H1 (cell line): ENCODE results near the gene CRYBB1. TPM values are rescaled to one million over a fixed set of nuclear protein-coding genes. Genes with fewer than 3 reads are reported as not detected.

Experiments
- CTCF ChIA-PET: fragments of 300-600 bp; sonication (Branson Sonifier 250); formaldehyde crosslinking; loops from one replicate; lab custom pipeline; 2021; ENCODE audit not compliant: partially characterized antibody; lab: Charles Lee
- POLR2A ChIA-PET: fragments of 300-600 bp; sonication (Branson Sonifier 250); formaldehyde crosslinking; loops from one replicate; lab custom pipeline; 2021; ENCODE audit warnings: inconsistent platforms; ENCODE audit not compliant: partially characterized antibody; lab: Charles Lee
- DNase-seq, 2 experiments: peaks; one replicate each; pipeline versions ENCODE4 v3.0.0 to v3.0.0-alpha.2; 2010 to 2022; ENCODE audit warnings: low spot score in 2 of 2, low read depth in 1 of 2, mixed read lengths in 1 of 2
- FAIRE-seq: peaks from 2 replicates; lab custom pipeline; 2011; peaks lifted over from hg19 to GRCh38; lab: Jason Lieb, UNC
- H2AFZ ChIP-seq: 2 replicates; pipeline ENCODE4 v1.8.1; 2012; ENCODE audit warnings: low read length, inconsistent platforms
- H2AK5ac ChIP-seq: 2 replicates; pipeline ENCODE4 v1.6.1; 2013; ENCODE audit warnings: low read depth, low read length
- H2BK120ac ChIP-seq: replicated peaks from 2 replicates; pipeline ENCODE3; 2013; ENCODE audit warnings: low read depth, low read length, inconsistent platforms
- H2BK12ac ChIP-seq: 2 replicates; pipeline ENCODE4 v1.6.1; 2013; ENCODE audit warnings: low read depth, low read length
- H2BK15ac ChIP-seq: 2 replicates; pipeline ENCODE4 v1.6.1; 2013; ENCODE audit warnings: low read length
- H2BK20ac ChIP-seq: 2 replicates; pipeline ENCODE4 v1.6.1; 2013; ENCODE audit warnings: low read length
- H2BK5ac ChIP-seq: 2 replicates; pipeline ENCODE4 v1.6.1; 2013; ENCODE audit warnings: low read depth, low read length
- H3K14ac ChIP-seq: 2 replicates; pipeline ENCODE4 v1.6.1; 2013; ENCODE audit warnings: inconsistent platforms; ENCODE audit not compliant: insufficient read length
- H3K18ac ChIP-seq: 2 replicates; pipeline ENCODE4 v1.6.1; 2013; ENCODE audit warnings: low read length; ENCODE audit errors: extremely low read depth
- H3K23ac ChIP-seq: 2 replicates; pipeline ENCODE4 v1.6.1; 2013; ENCODE audit warnings: inconsistent platforms; ENCODE audit not compliant: insufficient read length
- H3K23me2 ChIP-seq: 2 replicates; pipeline ENCODE4 v1.6.1; 2013; ENCODE audit warnings: low read depth, low read length
- H3K27ac ChIP-seq: 2 replicates; pipeline ENCODE4 v1.6.1; 2011; ENCODE audit warnings: low read depth, low read length, inconsistent platforms
- H3K27me3 ChIP-seq, 4 experiments: replicated peaks in 1 of 4; 1 replicate in 1 of 4; 2 replicates in 3 of 4; pipeline versions ENCODE4 v1.6.1 to v1.8.1; 2011 to 2013; ENCODE audit warnings: low read length in 3 of 4, mild to moderate bottlenecking in 3 of 4, inconsistent platforms in 2 of 4, mixed read lengths in 2 of 4, moderate library complexity in 1 of 4; ENCODE audit not compliant: control insufficient read depth in 3 of 4, insufficient read depth in 3 of 4; ENCODE audit errors: extremely low read depth in 1 of 4
- H3K36me3 ChIP-seq, 4 experiments: 2 replicates each; pipeline versions ENCODE4 v1.6.1 to v1.8.1; 2011 to 2013; ENCODE audit warnings: mild to moderate bottlenecking in 4 of 4, low read length in 3 of 4, moderate library complexity in 2 of 4, control low read depth in 1 of 4, inconsistent platforms in 1 of 4; ENCODE audit not compliant: insufficient read depth in 4 of 4, control insufficient read depth in 2 of 4
- H3K4ac ChIP-seq: replicated peaks from 2 replicates; pipeline ENCODE3; 2013; ENCODE audit warnings: low read length, low read depth, mixed read lengths, inconsistent platforms; ENCODE audit not compliant: insufficient read length
- H3K4me1 ChIP-seq, 4 experiments: replicated peaks in 1 of 4; 1 replicate in 1 of 4; 2 replicates in 3 of 4; pipeline versions ENCODE4 v1.6.1 to v1.8.1; 2011 to 2013; ENCODE audit warnings: low read length in 3 of 4, inconsistent platforms in 2 of 4, mixed read lengths in 1 of 4; ENCODE audit not compliant: insufficient read depth in 4 of 4, control insufficient read depth in 3 of 4
- H3K4me2 ChIP-seq, 2 experiments: 2 replicates each; pipeline versions ENCODE4 v1.6.1 to v1.8.1; 2011 to 2013; ENCODE audit warnings: low read depth in 2 of 2, low read length in 2 of 2, control low read depth in 1 of 2, inconsistent platforms in 1 of 2, mild to moderate bottlenecking in 1 of 2; ENCODE audit not compliant: insufficient read depth in 1 of 2
- H3K4me3 ChIP-seq, 4 experiments: fragments of 200-600, 300-600 bp in 1 of 4; sonication (generic), shearing (Covaris generic), sonication (Bioruptor Twin) in 1 of 4; 2 replicates each; pipeline versions ENCODE4 v1.5.1 to v1.8.1; 2011 to 2016; ENCODE audit warnings: low read length in 4 of 4, low read depth in 3 of 4, control low read depth in 2 of 4, inconsistent platforms in 2 of 4, mild to moderate bottlenecking in 2 of 4, mixed read lengths in 1 of 4, moderate library complexity in 1 of 4; ENCODE audit not compliant: insufficient read depth in 2 of 4; ENCODE audit errors: extremely low read depth in 1 of 4
- H3K56ac ChIP-seq: replicated peaks from 2 replicates; pipeline ENCODE3; 2013; ENCODE audit warnings: low read depth, mild to moderate bottlenecking, mixed read lengths, low read length, inconsistent platforms; ENCODE audit not compliant: insufficient read length
- H3K79me1 ChIP-seq: 2 replicates; pipeline ENCODE4 v1.6.1; 2013; ENCODE audit warnings: low read depth, low read length, control low read depth
- H3K79me2 ChIP-seq, 2 experiments: 2 replicates each; pipeline versions ENCODE4 v1.6.1 to v1.8.1; 2012 to 2013; ENCODE audit warnings: low read length in 2 of 2, mild to moderate bottlenecking in 2 of 2, inconsistent platforms in 1 of 2; ENCODE audit not compliant: insufficient read depth in 2 of 2, control insufficient read depth in 1 of 2
- H3K9ac ChIP-seq, 4 experiments: replicated peaks in 1 of 4; 1 replicate in 1 of 4; 2 replicates in 3 of 4; pipeline versions ENCODE4 v1.6.1 to v1.8.1; 2011 to 2013; ENCODE audit warnings: low read depth in 3 of 4, low read length in 3 of 4, control low read depth in 2 of 4, mild to moderate bottlenecking in 2 of 4, moderate library complexity in 2 of 4, inconsistent platforms in 1 of 4; ENCODE audit errors: extremely low read depth in 1 of 4
- H3K9me3 ChIP-seq, 2 experiments: 2 replicates each; pipeline versions ENCODE4 v1.6.1 to v1.8.1; 2012 to 2013; ENCODE audit warnings: mild to moderate bottlenecking in 2 of 2, moderate library complexity in 2 of 2, control low read depth in 1 of 2, inconsistent platforms in 1 of 2, low read depth in 1 of 2, low read length in 1 of 2, mixed read lengths in 1 of 2; ENCODE audit not compliant: insufficient read depth in 2 of 2
- H4K20me1 ChIP-seq, 2 experiments: replicated peaks in 1 of 2; 2 replicates each; pipeline versions ENCODE3 to v1.8.1; 2011 to 2013; ENCODE audit warnings: inconsistent platforms in 2 of 2, low read length in 2 of 2, mild to moderate bottlenecking in 1 of 2; ENCODE audit not compliant: insufficient read depth in 2 of 2, control insufficient read depth in 1 of 2
- H4K5ac ChIP-seq: 2 replicates; pipeline ENCODE4 v1.6.1; 2013; ENCODE audit warnings: low read length, low read depth, mixed read lengths, inconsistent platforms; ENCODE audit not compliant: insufficient read length
- H4K8ac ChIP-seq: 2 replicates; pipeline ENCODE4 v1.8.0; 2013; ENCODE audit warnings: mild to moderate bottlenecking, moderate library complexity, low read length, inconsistent platforms; ENCODE audit not compliant: insufficient read depth; ENCODE audit errors: extremely low read depth
- H4K91ac ChIP-seq: replicated peaks from 2 replicates; pipeline ENCODE3; 2013; ENCODE audit warnings: low read length, mixed read lengths, inconsistent platforms; ENCODE audit not compliant: insufficient read length
- CBX5 ChIP-seq: fragments of 300-800, 300-1000 bp; sonication (generic); IDR thresholded peaks from 2 replicates; pipeline ENCODE4 v1.7.1; 2016; ENCODE audit warnings: antibody characterized with exemption, low read length, low read depth
- CHD1 ChIP-seq: IDR thresholded peaks from 2 replicates; pipeline ENCODE4 v1.6.1; 2012; ENCODE audit warnings: low read depth, low read length, improper control_type of control experiment
- GABPA ChIP-seq: IDR thresholded peaks from 2 replicates; pipeline ENCODE4 v1.6.1; 2011; ENCODE audit warnings: mild to moderate bottlenecking, low read length, moderate library complexity, borderline replicate concordance; ENCODE audit not compliant: insufficient read depth
- KDM1A ChIP-seq: fragments of 200-600, 300-600 bp; sonication (generic); IDR thresholded peaks from 2 replicates; pipeline ENCODE4 v1.7.1; 2016; ENCODE audit warnings: mild to moderate bottlenecking, low read length, borderline replicate concordance
- KDM4A ChIP-seq: IDR thresholded peaks from one replicate; pipeline ENCODE4 v1.7.1; 2012; ENCODE audit warnings: low read depth, mild to moderate bottlenecking, moderate library complexity, low read length, inconsistent platforms; ENCODE audit not compliant: severe bottlenecking
- MAFK ChIP-seq: IDR thresholded peaks from 2 replicates; pipeline ENCODE4 v1.6.1; 2012; ENCODE audit warnings: low read depth, mild to moderate bottlenecking, improper control_type of control experiment, low read length
- POLR2AphosphoS5 ChIP-seq: IDR thresholded peaks from 2 replicates; pipeline ENCODE4 v1.6.1; 2011; ENCODE audit warnings: low read depth, low read length
- POU5F1 ChIP-seq: IDR thresholded peaks from 2 replicates; pipeline ENCODE4 v1.6.1; 2011; ENCODE audit warnings: low read depth, mild to moderate bottlenecking, low read length, moderate library complexity
- RBBP5 ChIP-seq: IDR thresholded peaks from 2 replicates; pipeline ENCODE4 v1.7.1; 2012; ENCODE audit warnings: low read depth, mild to moderate bottlenecking, inconsistent platforms, low read length, moderate library complexity, borderline replicate concordance
- SIX5 ChIP-seq: IDR thresholded peaks from 2 replicates; pipeline ENCODE4 v1.6.1; 2011; ENCODE audit warnings: mild to moderate bottlenecking, low read depth, low read length
- SRF ChIP-seq: IDR thresholded peaks from 2 replicates; pipeline ENCODE4 v1.6.1; 2011; ENCODE audit warnings: mild to moderate bottlenecking, low read depth, low read length, moderate library complexity
- WGBS, 2 experiments: shearing (Covaris generic) in 1 of 2; methylation state at CpG; one replicate each; pipeline versions ENCODE4 v1.1.6 to v1.1.7; 2013 to 2015; ENCODE audit warnings: low lambda C conversion rate in 2 of 2, mixed read lengths in 2 of 2, inconsistent platforms in 1 of 2, low coverage in 1 of 2, missing lambda C conversion rate in 1 of 2; ENCODE audit not compliant: insufficient replicate concordance in 2 of 2, insufficient coverage in 1 of 2, insufficient read length in 1 of 2; ENCODE audit errors: extremely low coverage in 1 of 2, missing lambda C conversion rate in 1 of 2; 5-methylcytosine and 5-hydroxymethylcytosine counted together
- polyA plus RNA-seq, 7 experiments: library from polyadenylated mRNA; depleted of rRNA in 3 of 7; stranded (reverse) in 5 of 7; unstranded in 2 of 7; fragments of >200 nt in 5 of 7; fragments of 200-250 nt in 2 of 7; gene quantifications; 1 replicate in 5 of 7; 2 replicates in 1 of 7; 4 replicates in 1 of 7; pipeline versions ENCODE4 v1.2.1 to v1.2.3, GENCODE V29; 2011 to 2013; ENCODE audit warnings: missing spikeins in 2 of 7, mixed read lengths in 2 of 7
- total RNA-seq: library from RNA; stranded (reverse); fragmentation: NEBNext Ultra II Directional; extraction: Animal tissue kit (Norgen Biotek cat#: 25700); gene quantifications from 2 replicates; pipeline ENCODE4 v1.2.1, GENCODE V29; 2021

The CRYBB1 gene
- total and polyA plus RNA-seq, 2 of the 8 experiments (the other 6 are each of a cell fraction or from before 2014, with no cell fraction given) = 1.7 to 6.0 TPM

DNA sequence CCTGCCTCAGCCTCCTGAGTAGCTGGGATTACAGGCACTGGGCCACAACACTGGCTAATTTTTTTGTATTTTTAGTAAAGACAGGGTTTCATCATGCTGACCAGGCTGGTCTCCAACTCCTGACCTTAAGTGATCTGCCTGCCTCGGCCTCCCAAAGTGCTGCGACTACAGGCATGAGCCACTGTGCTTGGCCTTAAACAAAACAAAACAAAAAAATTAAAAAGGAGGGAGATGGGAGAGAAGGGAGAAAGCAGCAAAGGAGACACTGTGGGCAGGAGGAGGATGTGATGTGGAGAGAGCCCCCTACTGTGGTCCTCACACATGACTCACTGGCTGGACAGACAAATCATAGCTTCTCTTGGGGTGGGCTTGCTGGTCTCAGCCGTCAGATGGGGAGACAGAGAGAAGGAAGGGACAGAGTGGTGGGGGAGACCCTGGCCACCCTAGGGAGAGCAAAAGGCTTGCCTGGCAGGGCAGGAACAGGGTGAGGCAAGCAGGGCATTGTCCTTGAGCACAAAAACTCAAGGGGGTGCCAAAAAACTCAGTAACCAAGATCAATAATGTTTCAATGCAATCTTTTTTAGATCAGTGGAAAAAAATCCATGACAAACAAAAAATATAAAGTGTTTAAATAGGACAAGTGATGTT is 59.5 kb downstream of the CRYBB1 start:
- no peak overlapping the region for H3K56ac ChIP-seq
- TF ChIP-seq POU5F1 = no peak
- no peak for TF ChIP-seq GABPA
- TF ChIP-seq SIX5 = no peak
- no peak for TF ChIP-seq KDM1A
- TF ChIP-seq SRF = no peak
- TF ChIP-seq RBBP5 = no peak
- TF ChIP-seq CHD1 = no peak
- no peak for TF ChIP-seq MAFK
- no peak for TF ChIP-seq KDM4A
- TF ChIP-seq CBX5 = no peak
- no peak for TF ChIP-seq POLR2AphosphoS5
- TF ChIP-seq, all 59 proteins: peak for 0
- no peak overlapping the region for H2AFZ ChIP-seq
- no peaks in the 10 kb centered on the region for H3K27me3 ChIP-seq
- H4K8ac ChIP-seq = peak overlapping the region; percentile 35; the same call in 1 of the 2 replicates
- no peak overlapping the region for H2BK12ac ChIP-seq
- POLR2A ChIA-PET = interaction anchor here (1.2 to 2.7 kb wide), 5 partner anchors 15 to 75 kb away, joined by 3 to 8 read pairs (median 4); partner anchors contain the start of genes HPS4, SRRD and TPST2
- no peak overlapping the region for H2BK120ac ChIP-seq
- peak overlapping the region in 1 of 2 experiments; percentile 22; a peak in 1 of 4 replicates for H3K4me2 ChIP-seq
- H4K91ac ChIP-seq = no peak overlapping the region
- peak overlapping the region; percentile 92 for H3K4ac ChIP-seq
- peak overlapping the region; percentile 72; the same call in 1 of the 2 replicates for H2BK5ac ChIP-seq
- H3K18ac ChIP-seq = peak overlapping the region; percentile 34; the same call in 1 of the 2 replicates
- peaks cover 17 to 35% (median 24%) of the 10 kb centered on the region in 4 experiments for H3K4me1 ChIP-seq
- no peak overlapping the region for H3K4me3 ChIP-seq
- no peaks in the 10 kb centered on the region for H3K23me2 ChIP-seq
- no peak overlapping the region for H3K23ac ChIP-seq
- H4K20me1 ChIP-seq = peaks cover 5 to 11% of the 10 kb centered on the region in 2 experiments
- H3K36me3 ChIP-seq = no peaks in the 10 kb centered on the region
- DNase-seq (no peak), FAIRE-seq (no peak)
- no peak overlapping the region for H4K5ac ChIP-seq
- H2BK20ac ChIP-seq = no peak overlapping the region
- H3K79me2 ChIP-seq = peaks cover 15 to 75% of the 10 kb centered on the region in 2 experiments
- no peak overlapping the region for H3K9ac ChIP-seq
- peak overlapping the region; percentile 97; the same call in 1 of the 2 replicates for H2AK5ac ChIP-seq
- H3K14ac ChIP-seq = no peak overlapping the region
- H3K79me1 ChIP-seq = peaks cover 20% of the 10 kb centered on the region
- H3K9me3 ChIP-seq = no peaks in the 10 kb centered on the region
- H3K27ac ChIP-seq = no peak overlapping the region
- CTCF ChIA-PET = interaction anchor here (1.7 to 2.1 kb wide), 2 partner anchors 15 to 65 kb away, joined by 4 read pairs; no protein-coding TSS in a partner anchor
- H2BK15ac ChIP-seq = no peak overlapping the region; the same call in 1 of the 2 replicates
- 79% methylated on average over 3 of the region's 3 CpGs; no CpG with 5 or more reads in 1 of the 2 experiments for WGBS, 2 experiments
